ENCODE measurements around the gene CCDC138.

CCDC138 gene

DNA sequence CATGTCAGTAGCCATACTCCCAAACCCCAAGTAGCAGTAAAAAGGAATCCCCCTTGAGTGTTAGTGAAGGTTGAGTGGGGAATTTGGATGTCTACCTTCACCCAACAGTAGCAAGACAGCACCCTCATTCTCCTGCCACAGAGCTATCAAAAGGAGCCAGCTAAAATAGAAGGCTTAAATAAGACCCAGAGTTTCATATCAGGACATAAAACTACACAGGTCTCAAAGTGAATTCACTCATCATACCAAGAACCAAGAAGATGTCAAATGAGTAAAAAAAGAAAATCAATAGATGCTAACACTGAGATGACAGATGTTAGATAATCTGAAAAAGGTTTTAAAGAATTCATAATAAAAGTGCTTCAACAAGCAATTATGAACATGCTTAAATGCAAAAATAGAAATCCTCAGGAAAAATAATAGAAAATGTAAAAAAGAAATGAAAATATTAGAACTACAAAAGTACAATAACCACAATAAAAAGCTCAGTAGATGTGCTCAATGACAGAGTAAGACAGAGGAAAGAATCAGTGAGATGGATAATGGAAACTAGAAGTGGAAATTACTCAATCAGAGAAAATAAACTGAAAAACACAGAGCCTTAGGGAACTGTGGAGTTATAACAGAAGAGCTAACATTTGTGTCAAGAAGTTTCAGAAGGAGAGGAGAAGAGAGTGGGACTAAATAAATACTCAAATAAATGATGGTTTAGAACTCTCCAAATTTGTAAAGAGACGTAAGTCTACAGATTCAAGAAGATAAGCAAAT is 111.9 kb downstream of the CCDC138 start:
- no peak for DNase-seq

DNA sequence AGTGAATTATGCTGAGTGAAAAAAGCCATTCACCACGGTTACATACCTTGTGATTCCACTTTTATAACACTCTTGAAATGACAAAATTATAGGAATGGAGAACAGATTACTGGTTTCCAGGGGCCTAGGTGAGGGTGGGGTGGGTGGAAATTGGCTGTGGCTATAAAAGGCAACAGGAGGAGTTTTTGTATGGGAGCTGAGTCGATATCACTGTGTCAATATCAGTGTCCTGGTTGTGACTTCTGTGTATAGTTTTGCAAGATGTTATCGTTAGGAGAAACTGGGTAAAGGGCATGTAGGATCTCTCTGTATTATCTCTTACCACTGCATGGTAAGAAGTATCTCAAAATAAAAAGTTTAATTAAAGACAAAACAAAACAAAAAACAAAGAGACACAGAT is 118.1 kb downstream of the CCDC138 start:
- DNase-seq: no peak

DNA sequence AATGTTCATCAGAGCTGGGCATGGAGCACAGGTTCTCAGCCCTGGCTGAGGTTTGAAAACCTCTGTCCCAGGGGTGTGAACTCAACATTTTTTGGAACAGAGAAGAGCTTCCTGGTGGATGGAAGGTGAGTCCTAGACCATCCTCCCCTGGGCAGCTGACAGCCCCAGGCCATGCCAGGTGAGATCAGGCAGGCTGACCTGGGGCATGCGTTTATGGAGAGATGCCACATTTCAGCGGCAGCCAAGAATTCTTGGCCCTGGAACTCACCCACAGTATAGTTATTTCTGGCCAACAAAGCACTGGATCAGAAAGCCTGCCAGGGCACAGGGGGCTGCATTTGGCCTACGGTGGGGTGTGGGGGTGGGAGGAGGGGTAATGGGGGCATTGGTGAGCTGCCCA is 118.6 kb downstream of the CCDC138 start:
- DNase-seq: no peak

DNA sequence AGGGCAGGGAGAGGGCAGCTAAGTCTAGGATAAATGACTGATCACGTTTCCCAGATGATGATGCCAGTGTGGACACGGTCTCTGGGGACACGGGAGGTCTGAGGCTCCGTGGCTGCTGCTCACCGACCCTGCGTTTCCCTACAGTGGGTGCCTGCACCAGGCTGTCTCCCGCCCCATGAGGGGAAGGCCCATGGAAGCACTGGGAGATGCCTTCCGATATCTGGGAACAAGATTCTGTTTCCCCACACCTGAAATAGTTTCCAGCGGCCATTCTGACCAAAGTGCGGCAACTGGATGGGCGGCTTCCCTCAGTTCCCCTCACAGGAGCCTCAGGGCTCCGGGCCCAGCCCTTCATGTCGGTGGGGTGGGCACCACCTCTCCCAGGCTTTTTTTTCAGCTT is 119.3 kb downstream of the CCDC138 start:
- DNase-seq: no peak

DNA sequence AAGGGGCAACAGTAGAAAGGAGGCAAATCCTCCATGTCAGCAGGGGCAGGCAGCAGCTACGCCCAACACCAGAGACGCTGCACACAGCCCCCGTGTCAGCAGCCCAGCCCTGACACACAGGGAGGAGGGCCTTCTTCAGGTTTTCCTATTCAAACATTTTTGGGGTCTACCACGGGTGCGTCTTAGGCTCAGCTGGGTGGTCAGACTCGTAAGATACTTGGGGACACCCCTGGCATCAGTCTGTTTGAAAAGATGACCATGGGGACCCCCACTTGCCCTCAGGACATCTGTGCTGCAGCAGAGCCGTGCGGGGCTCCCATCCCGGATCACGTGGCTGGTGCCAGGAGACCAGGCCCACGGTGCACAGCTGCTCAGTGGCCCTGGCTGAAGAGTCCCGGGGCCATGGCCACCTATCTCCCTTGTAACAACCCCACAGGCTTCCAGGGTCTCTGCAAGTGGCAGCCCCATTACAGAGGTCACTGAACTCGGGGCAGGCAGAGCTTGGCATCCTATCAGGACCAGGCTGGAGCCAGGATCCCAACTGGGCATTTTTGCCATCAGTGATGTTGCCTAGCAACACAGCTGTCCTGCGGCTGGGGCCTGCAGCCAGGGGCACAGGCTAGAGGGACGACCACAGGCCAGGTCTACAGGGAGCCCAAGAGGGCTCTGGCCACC is 120.0 kb downstream of the CCDC138 start:
- DNase-seq: no peak

DNA sequence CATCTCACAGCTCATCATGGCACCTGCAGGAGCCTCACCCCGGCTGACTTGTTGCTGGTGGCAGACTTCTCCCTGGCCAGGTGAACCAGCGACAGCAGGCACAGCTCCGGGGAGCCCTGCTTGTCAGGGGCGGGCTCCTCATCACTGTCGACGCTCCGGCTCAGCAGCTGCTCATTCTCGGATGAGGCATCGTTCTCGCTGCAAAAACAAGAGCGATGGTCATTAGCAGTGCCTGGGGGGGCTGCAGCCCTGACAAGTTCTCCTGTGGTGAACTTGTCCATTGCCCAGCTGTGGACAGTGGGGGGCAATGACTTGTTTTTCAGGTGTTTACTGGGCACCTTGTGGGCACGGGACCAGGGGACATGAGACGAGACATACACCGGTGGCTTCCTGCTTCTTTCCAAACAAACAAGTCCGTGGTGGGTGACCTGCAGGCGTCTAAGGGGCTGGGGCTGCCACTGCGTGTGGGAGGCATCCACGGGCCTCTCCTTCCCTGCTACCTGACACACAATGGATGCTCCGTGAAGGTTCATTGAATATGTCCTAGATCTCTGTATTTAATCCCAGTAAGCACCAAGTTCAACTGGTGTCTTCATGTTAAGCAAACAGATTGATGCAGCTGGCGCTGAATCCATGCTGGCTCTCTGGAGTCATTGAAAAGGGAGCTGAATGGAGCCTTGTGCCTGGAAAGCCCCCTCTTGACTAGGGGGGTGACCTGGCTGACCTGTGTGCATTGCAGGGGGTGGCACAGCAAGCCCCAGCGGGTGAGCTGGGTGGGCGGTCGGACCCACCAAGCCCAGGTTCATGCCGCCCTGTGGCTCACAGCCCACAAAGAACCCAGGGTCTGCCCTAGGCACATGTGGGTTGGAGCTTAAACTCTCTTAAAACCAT is 121.5 kb downstream of the CCDC138 start:
- no peak for DNase-seq

DNA sequence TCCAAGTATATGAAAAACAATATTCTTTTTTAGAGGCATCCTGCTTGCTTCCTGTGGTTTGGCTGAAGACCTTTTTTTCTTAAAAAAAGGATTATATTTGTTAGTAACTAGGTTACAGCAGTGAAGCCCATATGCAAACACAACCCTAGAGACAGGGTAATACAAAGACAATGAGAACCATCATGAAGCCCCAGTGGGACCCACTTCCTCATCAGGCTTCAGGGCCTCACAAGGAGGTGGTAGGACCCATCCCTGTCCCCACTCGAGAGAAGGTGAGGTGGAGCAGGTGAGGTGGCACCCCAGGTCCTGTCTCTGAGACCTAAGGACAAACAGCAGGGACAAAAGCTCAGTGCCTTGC is 122.1 kb downstream of the CCDC138 start:
- no peak for DNase-seq

DNA sequence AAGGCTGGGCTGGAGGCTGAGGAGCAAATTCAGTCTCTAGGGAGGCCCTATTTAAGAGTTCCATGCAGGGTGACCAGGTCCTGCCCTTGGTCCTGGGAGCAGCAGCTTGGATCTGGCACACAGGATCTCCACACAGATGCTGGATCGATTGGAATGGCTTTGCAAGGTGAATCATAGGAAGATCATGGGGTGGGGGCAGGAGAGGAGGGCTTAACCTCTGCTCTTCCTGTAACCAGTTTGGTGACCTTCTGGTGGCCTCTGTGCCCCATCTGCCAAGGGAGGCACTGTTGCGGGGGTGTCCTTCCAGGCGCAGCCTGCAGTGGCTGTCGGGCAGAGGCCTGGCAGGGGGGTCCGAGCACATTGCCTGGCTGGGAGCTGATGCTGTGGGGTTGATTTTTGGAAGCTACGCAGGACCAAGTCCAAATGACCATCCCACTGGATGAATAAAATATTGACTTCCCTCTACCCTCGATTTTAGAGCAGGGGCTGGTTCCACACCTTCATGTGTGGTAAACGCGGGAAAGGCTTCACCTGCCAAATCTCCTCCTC is 122.8 kb downstream of the CCDC138 start:
- no peak for DNase-seq

DNA sequence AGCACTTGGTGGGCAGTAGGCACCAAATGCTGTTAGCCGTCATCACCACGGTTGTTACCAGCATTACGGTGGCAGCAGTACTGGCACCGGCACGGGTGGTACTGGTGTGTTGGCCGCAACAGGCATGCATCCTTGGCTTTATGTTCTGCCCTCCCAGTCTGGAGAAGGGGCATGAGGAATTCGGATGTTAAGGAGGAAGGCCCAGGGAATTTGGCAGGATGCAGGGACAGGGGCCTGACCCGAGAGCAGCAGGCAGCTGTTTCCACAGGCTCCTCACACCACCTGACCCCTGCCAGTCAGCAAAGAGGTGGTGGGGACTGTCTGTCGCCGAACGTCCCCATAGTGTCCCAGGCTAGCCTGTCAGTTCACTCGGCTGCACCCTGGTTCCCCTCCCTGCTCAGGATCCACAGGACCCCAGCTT is 123.5 kb downstream of the CCDC138 start:
- no peak for DNase-seq

DNA sequence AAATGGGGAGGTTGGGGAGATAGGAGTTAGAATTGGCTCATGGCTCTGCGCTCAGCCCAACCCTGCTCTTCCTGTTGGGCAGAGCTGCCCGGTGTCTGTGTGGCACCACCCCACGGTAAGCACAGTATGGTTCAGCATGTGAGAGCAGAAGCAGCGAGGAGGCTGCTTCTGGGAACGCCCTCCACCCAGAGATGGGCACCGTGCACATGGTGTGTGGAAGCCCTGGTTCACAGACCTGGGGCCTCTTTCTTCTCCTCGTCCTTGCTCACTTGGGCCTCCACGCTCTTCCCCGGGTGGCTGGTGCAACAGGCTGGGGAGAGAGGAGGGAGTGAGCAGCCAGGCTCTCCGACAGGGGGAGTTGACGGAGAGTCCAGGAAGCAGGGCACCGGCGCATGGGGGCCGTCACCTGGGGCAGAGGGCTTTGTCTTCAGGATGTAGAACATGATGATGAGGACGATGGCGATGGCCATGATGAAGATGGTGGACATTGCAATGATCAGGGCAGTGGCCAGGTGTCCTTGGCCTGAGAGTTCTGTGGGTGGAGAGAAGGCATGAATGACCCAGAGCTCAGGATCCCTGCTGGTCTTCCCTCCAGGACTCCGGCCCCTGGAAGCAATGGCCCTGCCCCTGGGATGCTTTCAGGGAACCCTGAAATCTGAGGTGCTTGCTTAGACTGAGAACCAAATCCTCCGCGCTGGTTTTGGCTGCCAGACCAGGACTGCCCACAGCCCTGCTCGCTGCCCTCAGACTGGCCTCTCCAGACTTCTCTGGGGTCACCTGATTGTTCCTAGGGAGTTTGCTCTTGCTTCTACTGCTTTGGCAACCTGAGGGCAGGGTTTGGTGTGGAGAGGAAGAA is 124.2 kb downstream of the CCDC138 start:
- no peak for DNase-seq

DNA sequence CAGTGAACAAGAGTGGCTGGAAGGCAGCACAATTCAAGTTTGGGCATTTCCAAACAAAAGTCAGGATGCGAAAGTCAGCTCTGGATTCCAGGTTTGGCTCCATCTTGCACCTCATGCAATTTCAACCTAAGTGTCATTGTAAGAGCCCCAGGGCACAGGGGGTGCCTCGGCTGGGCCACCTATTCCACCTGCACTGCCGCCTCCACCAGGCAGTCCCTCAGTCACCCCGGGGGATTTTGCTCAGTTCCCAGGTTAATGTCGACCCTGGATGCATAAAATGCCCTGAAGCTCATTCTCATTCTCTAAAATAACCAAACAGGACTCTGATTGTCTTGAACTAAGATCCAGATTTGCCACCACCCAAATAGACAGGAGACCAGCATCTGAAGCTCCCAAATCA is 124.8 kb downstream of the CCDC138 start:
- no peak for DNase-seq

DNA sequence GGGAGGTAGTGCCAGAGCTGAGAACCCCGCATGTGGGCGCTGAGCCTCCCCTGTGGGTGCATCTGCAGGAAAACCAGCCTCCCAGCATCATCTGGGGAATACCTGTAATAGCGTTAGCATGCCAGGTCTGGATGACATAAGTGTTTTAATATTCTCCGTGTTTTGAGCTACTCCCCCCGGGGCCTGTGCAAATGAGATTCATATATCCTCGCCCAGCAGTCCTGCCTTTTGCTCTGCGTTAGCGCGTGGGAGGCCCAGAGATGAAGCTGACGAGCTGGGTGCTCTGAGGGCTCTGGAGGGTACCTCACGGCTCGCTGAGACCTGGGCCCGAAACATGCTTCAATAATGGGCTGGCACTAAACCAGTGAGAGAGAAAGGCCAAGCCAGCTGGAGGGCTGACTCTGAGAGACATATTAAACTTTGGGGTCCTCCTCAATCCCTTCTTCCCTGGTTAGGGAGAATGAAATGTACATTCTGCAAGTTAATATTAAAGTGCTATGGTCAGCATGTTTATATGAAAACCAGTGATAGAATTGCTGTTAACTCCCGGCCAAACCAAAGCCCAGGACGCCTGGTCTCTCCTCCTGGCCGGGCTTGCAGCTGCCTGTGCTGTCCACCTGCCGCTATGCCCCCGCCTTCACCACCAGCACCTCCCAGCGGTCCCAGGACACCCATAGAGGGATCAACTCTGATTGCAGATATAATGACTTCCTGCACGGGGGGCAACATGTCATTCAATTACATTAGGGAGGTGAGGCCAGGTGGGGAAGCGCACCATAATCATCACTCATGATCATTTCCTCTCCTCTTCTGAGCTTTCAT is 125.4 kb downstream of the CCDC138 start:
- DNase-seq: no peak

DNA sequence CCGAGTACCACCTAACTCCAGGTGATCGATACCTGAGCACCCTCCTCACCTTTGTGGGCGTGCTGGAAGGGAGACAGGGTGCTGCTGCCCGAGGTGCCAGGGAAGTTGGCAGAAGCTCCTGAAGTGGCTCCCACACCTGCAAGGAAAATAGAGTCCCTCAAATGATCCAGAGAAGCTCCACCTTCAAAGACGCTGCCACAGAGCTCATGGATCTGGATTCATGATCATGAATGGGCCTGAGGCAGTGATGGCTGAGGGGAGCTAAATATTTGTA is 126.0 kb downstream of the CCDC138 start:
- DNase-seq: no peak

DNA sequence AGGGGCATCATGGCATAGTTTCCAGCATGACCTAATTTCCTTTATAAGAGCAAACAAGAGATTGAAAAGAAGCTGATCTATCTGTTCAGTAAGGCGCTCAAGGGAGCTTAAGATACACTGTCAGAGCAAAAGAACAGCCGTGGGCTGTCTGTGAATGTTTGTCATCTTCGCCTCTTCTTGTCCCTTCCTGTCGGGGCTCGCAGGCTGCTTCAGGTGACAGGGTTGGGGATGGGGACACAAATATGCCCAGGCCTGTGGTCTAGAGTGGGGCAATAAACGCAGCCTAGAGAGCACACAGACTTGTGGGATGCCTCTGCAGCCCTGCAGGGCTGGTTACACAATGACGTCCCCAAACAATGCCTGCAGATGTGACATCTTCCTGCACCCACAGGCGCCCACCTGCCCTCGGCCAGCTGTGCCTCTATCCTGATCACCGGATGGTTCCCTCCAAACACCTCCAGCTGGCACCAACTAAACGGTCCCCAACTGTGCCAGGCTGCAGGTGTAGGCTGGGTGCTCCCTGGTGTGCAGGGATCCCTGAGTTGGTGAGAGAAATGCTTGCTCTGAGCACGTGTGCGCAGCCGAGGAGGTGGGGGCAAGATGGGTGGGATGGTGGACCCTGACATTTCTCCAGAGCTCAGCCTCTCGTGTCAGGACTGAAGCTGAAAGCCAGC is 129.7 kb downstream of the CCDC138 start:
- DNase-seq: no peak

DNA sequence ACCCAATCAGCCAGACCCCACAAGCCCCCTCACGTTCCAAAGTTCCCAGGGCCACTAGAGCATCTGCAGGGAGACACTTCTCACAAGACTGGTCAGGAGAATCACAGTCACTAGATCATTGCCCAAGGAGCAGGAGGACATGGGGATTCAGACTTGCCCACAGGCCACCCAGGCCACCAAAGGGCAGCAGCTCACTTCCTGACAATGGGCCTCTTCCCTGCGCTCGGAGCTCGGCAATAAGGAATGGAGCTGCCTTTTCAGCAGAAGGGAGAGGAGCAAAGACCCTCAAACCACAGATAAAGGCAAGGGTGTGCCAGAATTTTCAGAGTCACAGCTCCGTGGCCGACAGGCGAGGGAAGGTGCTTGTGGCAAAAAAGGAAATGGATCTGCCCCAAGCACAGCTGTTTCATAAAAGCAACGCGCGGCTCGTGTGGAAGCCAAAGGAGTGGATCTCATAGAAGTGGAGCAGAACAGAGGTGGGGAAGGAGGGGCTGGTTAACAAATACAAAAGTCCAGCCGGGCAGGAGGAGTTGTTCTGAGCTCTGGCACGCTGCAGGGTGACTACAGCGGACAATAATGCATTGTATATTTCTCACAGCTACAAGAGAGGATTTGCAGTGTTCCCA is 130.3 kb downstream of the CCDC138 start:
- DNase-seq: no peak

DNA sequence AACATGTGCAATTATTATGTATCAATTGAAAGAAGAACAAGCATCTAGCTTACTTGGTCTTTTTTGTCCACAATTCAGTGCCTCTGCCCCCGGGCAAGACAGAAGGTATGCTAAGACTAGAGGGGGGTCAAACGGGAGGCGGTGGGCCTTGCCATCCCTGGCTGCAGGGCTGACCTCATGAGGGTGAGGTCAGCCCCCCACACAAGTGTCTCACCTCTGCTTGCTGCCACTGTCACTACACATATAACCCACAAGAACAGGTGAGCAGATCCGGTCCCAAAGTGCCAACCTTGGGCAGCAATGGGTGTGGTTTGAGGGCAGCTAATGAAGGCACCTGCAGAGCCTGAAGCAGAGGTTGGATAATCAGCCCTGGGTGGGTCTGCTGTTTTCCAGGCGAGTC is 131.0 kb downstream of the CCDC138 start:
- DNase-seq: no peak

DNA sequence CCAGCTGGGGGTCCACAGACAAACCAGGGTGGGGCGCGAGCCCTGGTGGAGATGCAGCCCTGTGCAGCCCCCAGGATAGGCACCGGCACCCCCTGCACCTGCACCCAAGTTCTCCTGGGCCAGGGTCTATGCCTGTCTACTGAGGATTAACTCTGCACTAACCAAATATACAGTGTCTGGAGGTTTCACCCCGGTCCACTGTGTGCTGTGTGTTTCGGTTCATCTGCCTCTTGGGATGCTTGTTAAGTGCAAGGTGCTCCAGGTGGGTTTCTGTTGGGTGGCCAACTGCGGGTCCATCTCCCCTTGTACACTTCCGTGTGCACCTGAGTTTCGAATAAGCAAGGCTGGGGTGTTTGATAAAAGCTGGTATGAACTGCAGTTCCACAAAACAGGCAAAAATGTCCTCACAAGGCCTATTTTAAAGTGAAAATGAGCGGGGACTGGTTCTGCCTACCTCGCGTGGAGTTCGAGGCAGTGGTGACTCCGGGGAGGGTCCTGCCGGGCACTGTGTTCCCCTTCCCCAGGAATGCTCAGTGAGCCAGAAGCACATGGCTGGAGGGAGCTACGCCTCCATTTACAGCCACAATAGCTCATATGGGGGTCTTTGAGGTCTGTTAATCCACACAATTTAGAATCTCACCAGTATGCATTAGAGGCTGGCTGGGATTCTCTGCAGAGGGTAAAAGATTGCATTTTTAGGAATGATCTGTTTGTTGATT is 131.7 kb downstream of the CCDC138 start:
- DNase-seq: no peak

DNA sequence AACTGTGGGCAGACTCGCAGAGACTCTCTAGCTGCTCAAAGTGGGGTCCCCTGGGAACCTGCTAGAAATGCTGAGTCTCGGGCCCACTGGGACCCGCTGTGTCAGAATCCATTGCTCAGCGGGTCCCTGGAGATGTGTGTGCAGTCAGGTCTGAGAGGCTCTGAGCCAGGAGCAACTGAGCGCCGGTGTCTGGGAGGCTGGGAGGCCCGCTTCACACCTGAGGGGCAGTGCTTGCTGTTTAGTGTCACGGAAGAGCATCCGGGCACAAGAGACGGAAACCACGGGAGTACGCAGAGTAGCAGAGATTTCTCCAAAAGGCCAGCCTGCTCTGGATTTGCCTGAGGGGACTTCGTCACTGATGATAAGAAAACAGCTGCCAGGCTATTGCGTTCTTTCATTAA is 132.4 kb downstream of the CCDC138 start:
- no peak for DNase-seq

DNA sequence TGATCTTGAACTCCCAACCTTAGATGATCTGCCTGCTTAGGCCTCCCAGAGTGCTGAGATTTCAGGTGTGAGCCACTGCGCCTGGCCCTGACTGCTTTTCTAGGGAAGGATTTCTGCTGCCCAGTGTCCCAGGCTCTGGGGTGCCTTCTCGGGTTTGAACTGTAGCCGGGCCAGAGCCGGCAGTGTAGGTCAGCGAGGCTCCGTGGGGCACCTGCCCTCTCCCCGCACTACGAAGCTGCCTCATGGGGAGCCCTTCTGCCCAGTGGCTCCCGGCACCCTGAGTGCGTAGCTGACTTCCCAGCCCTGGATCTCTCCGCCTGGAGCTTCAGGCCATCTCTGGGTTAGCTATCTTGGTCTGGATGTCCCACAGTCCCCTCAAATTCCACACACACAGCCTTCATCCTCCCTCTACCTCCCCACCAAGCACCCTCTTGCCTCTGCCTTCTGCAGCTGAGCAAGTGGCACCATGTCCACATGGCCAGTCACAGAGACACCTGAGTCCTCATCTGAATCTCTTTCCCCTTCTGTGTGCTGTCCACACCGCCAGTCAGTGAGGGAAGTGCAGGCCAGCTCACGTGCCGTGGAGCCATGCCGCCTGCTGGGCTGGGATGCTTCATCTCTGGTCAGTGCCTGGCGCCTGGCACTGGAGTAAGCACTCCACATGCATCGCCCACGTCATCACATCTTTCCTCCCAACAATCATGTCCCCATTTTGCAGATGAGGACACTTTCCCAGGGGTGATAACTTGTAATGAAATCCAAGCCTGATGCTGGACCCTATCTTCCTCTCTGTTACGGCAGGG is 133.2 kb downstream of the CCDC138 start:
- DNase-seq: no peak
